OCI-LY1 (cell line): ENCODE results near the gene BAIAP2.

Source experiments
- H2AFZ ChIP-seq: fragments of 200-600 bp; sonication (generic), shearing (Covaris generic); 2 replicates; pipeline ENCODE4 v1.6.0; 2014; ENCODE audit warnings: antibody characterized with exemption, mild to moderate bottlenecking, low read length
- H3F3A ChIP-seq: fragments of 200-600 bp; sonication (generic), shearing (Covaris generic); 2 replicates; pipeline ENCODE4 v1.6.0; 2014; ENCODE audit warnings: mild to moderate bottlenecking, antibody characterized with exemption, low read length, moderate library complexity; ENCODE audit not compliant: insufficient read depth
- H3K27ac ChIP-seq: fragments of 200-600 bp; sonication (generic); 2 replicates; pipeline ENCODE4 v1.5.1; 2014; ENCODE audit warnings: low read length, mixed run types, mild to moderate bottlenecking, low read depth; ENCODE audit not compliant: poor library complexity, severe bottlenecking
- H3K27me3 ChIP-seq: fragments of 200-600 bp; sonication (generic); 2 replicates; pipeline ENCODE4 v1.6.0; 2014; ENCODE audit warnings: antibody characterized with exemption, mild to moderate bottlenecking, low read length, moderate library complexity; ENCODE audit not compliant: insufficient read depth
- H3K36me3 ChIP-seq: fragments of 200-600 bp; sonication (generic); 2 replicates; pipeline ENCODE4 v1.6.1; 2014; ENCODE audit warnings: mild to moderate bottlenecking, antibody characterized with exemption, low read length, moderate library complexity, mixed read lengths; ENCODE audit not compliant: insufficient read depth
- H3K4me1 ChIP-seq: fragments of 200-600 bp; sonication (generic); 2 replicates; pipeline ENCODE4 v1.5.1; 2014; ENCODE audit warnings: mild to moderate bottlenecking, low read length, moderate library complexity; ENCODE audit not compliant: insufficient read depth, severe bottlenecking
- H3K4me2 ChIP-seq: fragments of 200-600 bp; sonication (generic), shearing (Covaris generic); 2 replicates; pipeline ENCODE4 v1.6.1; 2014; ENCODE audit warnings: low read length
- H3K4me3 ChIP-seq: fragments of 200-600 bp; sonication (generic); 2 replicates; pipeline ENCODE4 v1.5.1; 2014; ENCODE audit warnings: low read length, low read depth, mild to moderate bottlenecking, mixed read lengths; ENCODE audit not compliant: poor library complexity, severe bottlenecking
- H3K79me2 ChIP-seq: fragments of 200-600 bp; shearing (Covaris generic); 2 replicates; pipeline ENCODE4 v1.6.1; 2016; ENCODE audit warnings: mixed run types, low read length, mixed read lengths; ENCODE audit not compliant: insufficient read depth
- H3K9ac ChIP-seq: fragments of 200-600 bp; sonication (generic), shearing (Covaris generic); 2 replicates; pipeline ENCODE4 v1.6.1; 2014; ENCODE audit warnings: mild to moderate bottlenecking, low read length, mixed read lengths
- H3K9me2 ChIP-seq: fragments of 200-600 bp; sonication (generic), shearing (Covaris generic); 2 replicates; pipeline ENCODE4 v1.6.1; 2014; ENCODE audit warnings: low read depth, mild to moderate bottlenecking, low read length, mixed read lengths
- H3K9me3 ChIP-seq: fragments of 200-600 bp; shearing (Covaris generic); 2 replicates; pipeline ENCODE4 v1.6.1; 2014; ENCODE audit warnings: low read length, mixed read lengths
- H4K20me1 ChIP-seq: fragments of 200-600 bp; sonication (generic), shearing (Covaris generic); 2 replicates; pipeline ENCODE4 v1.6.0; 2016; ENCODE audit warnings: mild to moderate bottlenecking, low read length; ENCODE audit not compliant: insufficient read depth
- EZH2 ChIP-seq: fragments of 200-600 bp; sonication (generic), shearing (Covaris generic); IDR thresholded peaks from 2 replicates; pipeline ENCODE4 v1.8.0; 2017; ENCODE audit warnings: borderline replicate concordance, mixed run types, mild to moderate bottlenecking, antibody characterized with exemption, low read length, moderate library complexity, mixed read lengths
- TF ChIP-seq, protein P1 (sequence below): fragments of 200-600 bp; sonication (generic), shearing (Covaris generic); IDR thresholded peaks from 2 replicates; pipeline ENCODE4 v1.5.1; 2017; ENCODE audit warnings: mild to moderate bottlenecking, antibody characterized with exemption, low read length, moderate library complexity, mixed read lengths

Gene BAIAP2

DNA sequence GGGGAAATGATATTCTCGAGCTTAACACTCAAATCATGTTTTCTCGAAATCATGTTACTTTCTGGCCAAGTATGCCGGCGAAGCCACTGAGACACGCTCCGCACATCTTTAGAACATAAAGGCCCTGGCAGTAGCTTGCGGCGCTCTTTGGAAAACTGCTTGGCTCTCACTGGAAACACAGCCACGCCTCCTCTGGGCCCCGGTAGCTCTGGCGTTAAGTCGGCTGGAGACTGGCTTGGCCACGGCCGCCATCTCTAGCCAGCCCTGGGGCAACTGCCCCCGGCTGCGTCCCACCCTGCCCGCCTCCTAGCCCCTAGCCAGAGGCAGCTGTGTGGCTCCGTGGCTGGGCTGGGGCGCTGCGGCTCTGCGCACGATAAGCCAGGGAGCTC lies 9.2 kb upstream of the BAIAP2 start:
- TF ChIP-seq, protein P1, sequence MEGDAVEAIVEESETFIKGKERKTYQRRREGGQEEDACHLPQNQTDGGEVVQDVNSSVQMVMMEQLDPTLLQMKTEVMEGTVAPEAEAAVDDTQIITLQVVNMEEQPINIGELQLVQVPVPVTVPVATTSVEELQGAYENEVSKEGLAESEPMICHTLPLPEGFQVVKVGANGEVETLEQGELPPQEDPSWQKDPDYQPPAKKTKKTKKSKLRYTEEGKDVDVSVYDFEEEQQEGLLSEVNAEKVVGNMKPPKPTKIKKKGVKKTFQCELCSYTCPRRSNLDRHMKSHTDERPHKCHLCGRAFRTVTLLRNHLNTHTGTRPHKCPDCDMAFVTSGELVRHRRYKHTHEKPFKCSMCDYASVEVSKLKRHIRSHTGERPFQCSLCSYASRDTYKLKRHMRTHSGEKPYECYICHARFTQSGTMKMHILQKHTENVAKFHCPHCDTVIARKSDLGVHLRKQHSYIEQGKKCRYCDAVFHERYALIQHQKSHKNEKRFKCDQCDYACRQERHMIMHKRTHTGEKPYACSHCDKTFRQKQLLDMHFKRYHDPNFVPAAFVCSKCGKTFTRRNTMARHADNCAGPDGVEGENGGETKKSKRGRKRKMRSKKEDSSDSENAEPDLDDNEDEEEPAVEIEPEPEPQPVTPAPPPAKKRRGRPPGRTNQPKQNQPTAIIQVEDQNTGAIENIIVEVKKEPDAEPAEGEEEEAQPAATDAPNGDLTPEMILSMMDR, result no peak
- no peak for TF ChIP-seq EZH2

DNA sequence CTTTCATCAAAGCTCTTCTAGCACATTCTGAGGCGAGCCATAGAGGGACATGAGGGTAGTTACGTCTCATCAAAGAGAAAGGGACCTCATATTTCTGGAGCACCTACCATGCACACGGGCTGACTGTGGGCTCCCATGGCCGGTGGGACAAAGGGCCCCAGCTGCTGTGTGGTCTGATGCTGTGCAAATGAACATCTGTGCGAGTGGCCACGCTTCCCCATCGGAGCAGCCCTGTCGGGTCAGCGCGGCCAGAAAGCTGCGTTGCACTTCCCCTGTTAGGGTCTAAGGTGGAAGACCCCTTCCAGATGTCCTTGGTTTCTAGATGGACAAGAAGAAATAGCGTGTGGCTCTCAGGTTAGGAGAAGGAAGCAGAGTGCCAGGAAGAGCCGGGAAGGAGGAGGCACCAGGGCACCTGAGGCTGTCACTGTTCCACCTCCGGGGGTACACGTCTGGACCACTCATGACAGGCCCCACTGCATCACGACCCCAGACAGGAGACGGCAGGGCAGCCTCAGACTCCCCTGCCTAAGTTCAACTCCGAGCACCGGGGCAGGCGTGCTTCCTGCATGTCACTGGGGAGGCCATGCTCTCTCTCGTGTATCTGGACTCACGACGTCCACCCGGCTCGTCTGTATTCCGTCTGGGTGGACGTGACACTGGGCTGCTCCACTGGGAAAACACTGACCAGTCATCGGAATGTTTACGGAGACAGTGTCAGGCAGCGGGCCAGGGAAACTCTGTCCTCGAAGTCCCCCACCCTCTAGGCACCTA lies 8.5 kb upstream of the BAIAP2 start:
- no peaks in the 10 kb centered on the region for H3K36me3 ChIP-seq
- H3F3A ChIP-seq, result no peaks in the 10 kb centered on the region
- H3K27ac ChIP-seq, result no peak overlapping the region
- H3K9me2 ChIP-seq, result no peaks in the 10 kb centered on the region
- H3K4me3 ChIP-seq, result no peak overlapping the region
- no peak for TF ChIP-seq EZH2
- TF ChIP-seq, protein P1, result no peak
- no peaks in the 10 kb centered on the region for H3K4me1 ChIP-seq
- no peak overlapping the region for H3K4me2 ChIP-seq
- no peaks in the 10 kb centered on the region for H3K79me2 ChIP-seq
- H4K20me1 ChIP-seq, result no peaks in the 10 kb centered on the region
- no peak overlapping the region for H3K9ac ChIP-seq
- peaks cover 20% of the 10 kb centered on the region; the same call in 1 of the 2 replicates for H3K27me3 ChIP-seq
- no peak overlapping the region for H2AFZ ChIP-seq
- H3K9me3 ChIP-seq, result no peaks in the 10 kb centered on the region

More for the DNA sequence above, 9.2 kb upstream of the BAIAP2 start:
- Histone ChIP-seq H2AFZ (no peak overlapping the region), H3F3A (no peaks in the 10 kb centered on the region), H4K20me1 (no peaks in the 10 kb centered on the region), H3K4me1 (no peaks in the 10 kb centered on the region), H3K4me3 (no peak overlapping the region), H3K27me3 (peaks cover 13% of the 10 kb centered on the region; the same call in 1 of the 2 replicates), H3K36me3 (no peaks in the 10 kb centered on the region), H3K9me3 (no peaks in the 10 kb centered on the region), H3K79me2 (no peaks in the 10 kb centered on the region), H3K4me2 (no peak overlapping the region), H3K9me2 (no peaks in the 10 kb centered on the region), H3K9ac (no peak overlapping the region), H3K27ac (no peak overlapping the region)

DNA sequence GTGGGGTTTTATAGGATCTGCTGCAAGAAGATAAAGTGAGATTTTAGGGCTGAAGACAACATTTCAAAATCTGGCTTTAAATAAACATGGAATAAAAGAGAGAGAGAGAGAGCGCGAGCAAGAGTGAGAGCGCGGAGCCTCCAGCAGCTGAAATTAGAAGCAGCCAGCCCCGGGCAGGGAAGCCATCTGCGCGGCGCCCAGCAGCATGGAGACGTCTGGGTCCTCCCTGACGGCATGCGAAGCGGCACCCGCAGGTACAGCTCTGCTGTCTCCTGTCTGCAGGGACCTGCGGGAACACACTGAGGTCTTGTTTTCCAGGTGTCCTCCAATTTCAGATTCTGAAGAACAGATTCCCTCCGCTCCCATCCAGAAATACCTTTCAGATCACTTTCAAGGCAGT lies 7.9 kb upstream of the BAIAP2 start:
- Histone ChIP-seq H2AFZ (no peak overlapping the region), H3K9me3 (no peaks in the 10 kb centered on the region), H3K27me3 (peaks cover 23% of the 10 kb centered on the region; the same call in 1 of the 2 replicates), H3K79me2 (no peaks in the 10 kb centered on the region), H4K20me1 (no peaks in the 10 kb centered on the region), H3K4me3 (no peak overlapping the region), H3K4me1 (no peaks in the 10 kb centered on the region), H3K9me2 (no peaks in the 10 kb centered on the region), H3F3A (no peaks in the 10 kb centered on the region), H3K9ac (no peak overlapping the region), H3K4me2 (no peak overlapping the region), H3K36me3 (no peaks in the 10 kb centered on the region), H3K27ac (no peak overlapping the region)
- TF ChIP-seq, protein P1, result no peak
- no peak for TF ChIP-seq EZH2
